NCI-H2171 (cell line): ENCODE results near the gene SYT6.
A peak's percentile ranks its signal among the peaks of the same experiment; 100 is the strongest.

Experiments used
- DNase-seq: peaks from one replicate; lab custom pipeline; 2025; lab: John Stamatoyannopoulos, UW

The SYT6 gene

GRCh38 chr1:114154963-114155322 lies 1.3 kb upstream of the SYT6 start:
- no peak for DNase-seq

DNA sequence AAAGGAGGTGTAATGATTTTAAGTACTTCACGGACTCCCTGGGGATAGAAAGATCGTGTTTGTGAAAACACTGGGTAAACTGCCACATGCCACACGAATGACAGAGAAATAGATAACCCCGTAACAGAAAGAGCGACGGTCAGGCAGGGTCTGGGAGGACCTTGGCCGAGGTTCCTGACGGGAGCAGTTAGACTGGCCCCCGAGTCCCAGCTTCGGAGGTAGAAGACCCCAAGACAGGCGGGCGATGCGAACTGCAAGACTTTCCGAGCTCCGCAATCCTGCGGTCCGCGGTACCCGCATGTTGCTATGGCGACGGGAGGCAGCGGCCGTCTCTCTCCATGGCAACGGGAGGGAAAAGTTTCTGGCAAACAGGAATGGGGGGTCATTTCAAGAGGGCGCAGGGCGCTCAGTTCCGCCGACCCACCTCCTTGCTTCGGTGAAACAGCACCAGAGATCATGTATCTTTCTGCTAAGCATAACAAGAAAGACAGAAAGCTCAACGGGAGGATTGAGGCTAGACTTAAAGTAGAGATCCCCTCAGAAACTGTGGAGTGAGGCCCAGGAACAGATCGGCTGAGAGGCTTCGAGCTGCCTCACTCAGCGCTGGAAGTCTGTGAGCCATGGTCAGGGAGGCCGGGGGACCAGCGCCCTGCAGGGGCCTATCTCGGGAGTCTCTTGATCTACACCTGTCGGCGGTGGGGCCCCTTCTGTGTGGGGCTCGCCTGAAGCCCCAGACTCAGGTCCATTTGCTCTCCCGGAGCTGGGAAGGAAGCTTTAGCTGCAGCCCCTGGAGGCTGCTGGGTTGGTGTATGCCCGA lies 685 bp upstream of the SYT6 start:
- DNase-seq = no peak

DNA sequence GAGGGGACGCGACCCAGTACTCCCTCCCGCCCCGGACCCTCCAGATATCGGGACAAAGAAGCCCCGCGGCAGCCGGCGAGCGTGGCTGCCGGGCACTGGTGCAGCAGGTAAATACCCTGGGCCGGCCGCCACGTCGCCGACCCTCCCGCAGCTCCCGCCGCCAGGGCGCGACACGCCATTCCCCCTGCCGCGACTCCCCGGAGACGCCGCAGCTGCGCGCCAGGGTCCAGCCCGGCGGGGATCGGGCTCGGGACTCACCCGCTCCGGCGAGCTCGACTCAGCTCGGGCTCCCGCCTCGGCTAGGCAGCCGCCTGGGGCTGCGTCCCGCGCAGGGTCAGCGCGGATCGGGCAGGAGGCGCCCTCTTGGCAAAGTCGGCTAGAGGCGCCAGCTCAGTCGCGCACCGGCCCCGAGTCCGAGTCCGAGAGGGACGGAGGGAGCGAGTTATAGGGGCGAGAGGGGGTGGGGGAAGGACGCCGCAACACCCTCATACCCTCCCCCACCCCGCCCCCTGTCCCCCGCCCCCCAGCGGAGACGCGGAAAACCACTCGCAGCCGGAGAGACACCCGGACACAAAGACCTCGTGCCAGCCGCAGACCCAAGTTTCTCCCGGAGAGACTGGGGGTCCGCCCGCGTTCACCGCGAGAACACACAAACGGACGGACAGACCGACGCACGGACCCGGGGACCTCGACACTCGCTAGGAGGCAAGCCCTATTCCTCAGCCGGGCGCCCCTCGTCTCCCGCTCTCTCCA lies 985 bp downstream of the SYT6 start:
- peak; percentile 46 for DNase-seq

DNA sequence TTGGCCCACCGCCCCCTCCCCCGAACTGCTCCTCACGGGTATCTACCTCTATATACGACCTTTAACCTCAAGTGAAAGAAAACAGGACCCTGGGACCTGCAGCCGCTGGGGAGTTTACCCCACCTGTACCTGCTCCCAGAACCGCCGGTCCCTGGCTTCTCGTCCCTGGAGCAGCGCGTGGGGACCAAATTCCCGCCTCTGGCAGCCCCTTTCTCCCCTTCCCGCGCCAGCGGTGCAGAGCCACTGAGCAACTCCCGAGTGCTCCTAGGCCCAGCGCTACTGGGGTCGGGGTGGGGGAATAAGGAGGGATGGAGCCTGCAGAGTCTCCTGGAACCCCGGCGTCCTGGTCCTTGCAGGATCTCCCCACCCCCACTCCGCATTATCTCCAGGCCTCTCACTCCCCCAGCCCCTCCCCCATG lies 1.6 kb downstream of the SYT6 start:
- DNase-seq = no peak

DNA sequence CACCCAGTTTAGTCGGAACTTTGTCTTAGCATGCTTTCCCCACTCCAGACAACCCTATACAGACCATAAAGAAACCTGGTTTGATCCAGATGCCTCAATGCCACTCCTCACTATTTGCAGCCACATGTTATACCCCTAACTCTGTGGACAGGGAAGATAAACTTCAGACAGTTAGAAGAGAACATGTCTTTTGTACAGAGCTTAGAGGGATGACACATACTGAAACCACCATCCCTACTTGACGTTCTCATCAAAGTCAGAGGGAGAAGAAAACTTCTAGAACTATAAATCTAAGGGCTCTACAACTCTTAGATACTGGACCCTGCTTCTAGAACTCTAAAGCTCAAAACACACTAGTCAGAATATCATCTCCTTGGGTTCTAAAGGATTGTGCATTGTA lies 3.7 kb downstream of the SYT6 start:
- DNase-seq = no peak

DNA sequence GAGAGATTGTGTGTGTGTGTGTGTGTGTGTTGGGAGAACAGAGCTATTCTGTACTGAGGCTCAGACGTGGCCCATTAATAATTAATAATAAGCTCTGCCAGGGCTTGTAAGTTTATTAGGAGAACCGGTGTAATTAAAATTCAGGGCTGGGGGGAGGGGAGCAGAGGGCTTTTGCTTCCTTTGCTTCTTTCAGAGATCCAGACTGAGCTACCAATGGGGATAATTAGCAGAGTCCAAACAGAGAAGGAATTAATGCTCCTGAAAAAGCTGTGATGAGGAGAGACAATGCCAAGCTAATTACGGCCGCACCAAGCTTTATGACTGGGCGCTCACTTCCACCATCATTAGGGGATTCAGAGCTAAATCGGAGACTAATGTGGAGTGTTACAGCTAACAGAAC lies 4.5 kb downstream of the SYT6 start:
- DNase-seq = no peak

DNA sequence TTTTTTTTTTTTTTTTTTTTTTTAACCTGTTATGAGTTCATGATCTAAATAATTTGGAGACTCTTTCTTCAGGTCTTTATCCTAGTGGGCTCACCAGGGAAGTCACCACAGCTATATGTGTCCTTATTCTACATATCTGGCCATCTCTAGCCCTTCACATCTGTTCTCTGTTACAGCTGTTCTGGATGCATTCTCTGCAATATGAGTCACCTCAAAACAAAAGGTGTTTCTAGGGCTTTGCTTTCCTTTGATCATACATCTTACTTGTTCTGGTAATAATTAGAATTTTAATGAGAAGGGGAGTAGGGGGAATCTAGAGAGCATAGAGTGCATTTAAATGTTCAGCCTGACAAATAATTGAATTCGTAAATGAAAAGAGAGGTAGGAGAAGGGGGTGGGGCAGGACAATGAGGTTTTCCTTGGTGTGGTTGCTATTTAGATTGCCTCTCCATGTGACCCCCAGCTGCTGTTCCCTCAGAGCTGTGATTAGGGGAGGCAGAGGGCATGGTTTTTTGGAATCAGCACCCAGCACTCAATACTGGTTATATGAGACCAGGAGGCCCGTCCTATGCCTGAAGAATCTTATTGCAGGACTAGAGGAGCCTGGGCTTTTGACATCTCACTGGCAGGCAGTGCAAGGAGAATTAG lies 8.0 kb downstream of the SYT6 start:
- no peak for DNase-seq

GRCh38 chr1:114144016-114144415 lies 9.7 kb downstream of the SYT6 start:
- no peak for DNase-seq

DNA sequence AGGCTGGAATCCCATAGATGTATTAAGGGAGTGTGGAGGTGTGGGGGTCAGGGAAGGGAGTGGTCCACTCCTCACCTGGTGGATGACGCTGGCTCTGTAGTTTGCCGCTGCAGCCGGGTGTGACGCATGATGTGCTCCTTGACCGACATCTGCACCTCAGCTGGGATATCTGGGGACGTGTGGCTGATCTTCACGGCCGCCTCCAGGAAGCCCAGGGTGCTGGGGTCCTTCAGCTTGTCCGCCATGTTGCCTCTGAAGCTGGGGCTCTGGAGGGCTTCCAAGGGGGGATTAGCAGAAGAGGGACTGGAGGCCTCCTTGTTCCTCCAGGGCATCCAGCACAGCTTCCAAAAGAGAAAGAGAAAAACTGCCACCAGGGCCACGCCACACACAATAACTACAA lies 14.1 kb downstream of the SYT6 start:
- no peak for DNase-seq

DNA sequence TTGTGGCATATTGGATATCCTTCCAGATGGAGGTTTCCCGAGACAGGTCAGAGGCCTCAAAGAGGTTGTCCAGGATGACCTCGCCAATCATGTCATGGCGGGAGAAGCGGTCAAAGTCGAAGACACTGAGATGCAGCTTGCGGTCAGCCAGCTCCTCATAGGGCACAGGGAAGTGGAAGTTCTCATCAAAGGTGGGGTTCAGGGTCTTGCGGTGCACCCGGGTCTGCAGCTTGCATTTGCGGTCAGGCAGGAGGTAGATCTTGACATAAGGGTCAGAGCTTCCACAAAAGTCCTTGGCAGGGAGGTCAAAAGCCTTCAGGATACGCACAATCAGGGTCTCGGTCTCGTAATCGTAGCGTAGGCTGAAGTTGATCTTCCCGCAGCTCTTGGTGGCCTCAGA lies 16.2 kb downstream of the SYT6 start:
- DNase-seq = no peak

DNA sequence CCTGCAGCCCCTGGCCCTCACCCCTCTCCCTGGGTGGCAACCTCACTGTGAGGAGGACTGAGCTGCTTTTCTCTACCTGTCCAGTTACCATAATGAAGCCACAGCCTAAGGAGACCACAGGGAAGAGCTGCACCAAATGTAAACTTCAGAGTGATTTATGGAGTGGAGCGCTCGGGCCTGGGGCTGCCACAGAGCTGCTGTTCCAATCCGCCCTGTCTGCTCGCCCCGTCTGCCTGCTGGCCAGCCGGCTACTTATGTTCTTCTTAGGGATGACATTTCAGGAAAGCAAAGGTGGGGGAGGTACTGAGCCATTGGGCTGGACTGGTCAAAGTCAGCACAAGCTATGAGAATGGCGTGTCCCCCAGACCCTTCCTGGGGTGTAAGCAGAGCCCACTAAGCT lies 17.9 kb downstream of the SYT6 start:
- no peak for DNase-seq

GRCh38 chr1:114134518-114134917 lies 19.2 kb downstream of the SYT6 start:
- DNase-seq = no peak

GRCh38 chr1:114133129-114133528 lies 20.5 kb downstream of the SYT6 start:
- no peak for DNase-seq

GRCh38 chr1:114131526-114132220 lies 22.0 kb downstream of the SYT6 start:
- DNase-seq = no peak

GRCh38 chr1:114130846-114131525 lies 22.7 kb downstream of the SYT6 start:
- no peak for DNase-seq

DNA sequence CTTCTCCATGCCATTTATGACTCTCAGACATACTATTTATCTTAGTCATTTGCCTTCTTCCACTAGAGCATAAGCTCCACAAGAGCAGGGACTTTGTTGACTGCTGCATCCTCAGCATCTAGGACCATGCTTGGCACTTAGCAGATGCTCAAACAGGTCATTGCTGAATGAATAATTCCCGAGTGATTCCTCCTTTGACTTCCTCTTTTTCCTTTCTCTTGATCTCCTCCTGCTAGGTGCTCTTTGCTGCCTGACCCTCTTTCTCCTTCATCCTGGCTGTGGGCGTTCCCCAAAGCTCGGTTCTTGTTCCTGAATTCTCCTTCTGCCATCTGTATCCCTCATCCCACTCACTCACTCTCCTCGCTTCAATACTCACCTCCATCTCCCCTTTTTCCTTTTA lies 23.5 kb downstream of the SYT6 start:
- DNase-seq = no peak

- no peak for DNase-seq
Measured at GRCh38 chr1:114128293-114128692, 25.4 kb downstream of the SYT6 start.

GRCh38 chr1:114126261-114127095 lies 27.2 kb downstream of the SYT6 start:
- no peak for DNase-seq

DNA sequence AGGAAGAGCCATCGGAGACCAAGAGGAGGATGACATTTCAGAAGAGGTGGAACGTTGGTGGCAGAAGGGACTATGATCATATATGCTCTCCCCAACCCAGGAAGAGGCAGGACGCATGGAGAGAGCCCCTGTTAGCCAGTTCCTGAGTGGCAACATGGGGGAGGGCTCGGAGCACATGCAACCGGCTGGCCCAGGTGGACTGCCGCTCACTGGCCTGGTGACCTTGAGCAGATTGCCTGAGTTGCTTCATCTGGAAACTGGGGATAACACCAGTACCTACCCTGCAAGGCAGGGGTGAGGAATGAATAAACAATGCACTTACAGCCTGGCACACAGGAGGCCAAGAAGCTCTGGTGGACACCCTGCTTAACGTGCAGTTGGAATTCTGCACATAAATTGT lies 29.0 kb downstream of the SYT6 start:
- DNase-seq = no peak

GRCh38 chr1:114122941-114123618 lies 30.6 kb downstream of the SYT6 start:
- no peak for DNase-seq
